ENCODE data around the gene ANGPT4.

The ANGPT4 gene

GRCh38 chr20:916125-916799 lies at the start of gene ANGPT4:
Gene ANGPT4, minus strand, starts transcription at chr20:916334. Its CDS starts 120 bp downstream, at chr20:916214.
- no peak for DNase-seq

GRCh38 chr20:963795-964194 lies 47.7 kb upstream of the ANGPT4 start:
- no peak for DNase-seq

GRCh38 chr20:962683-963082 lies 46.5 kb upstream of the ANGPT4 start:
- DNase-seq: no peak

GRCh38 chr20:962223-962622 lies 46.1 kb upstream of the ANGPT4 start:
- no peak for DNase-seq

GRCh38 chr20:961768-962167 lies 45.6 kb upstream of the ANGPT4 start:
- no peak for DNase-seq

- no peak for DNase-seq
These were observed 44.0 kb upstream of the ANGPT4 start for GRCh38 chr20:959996-960615.

GRCh38 chr20:958936-959815 lies 43.0 kb upstream of the ANGPT4 start:
- DNase-seq: no peak

- no peak for DNase-seq
These were observed 41.4 kb upstream of the ANGPT4 start for GRCh38 chr20:957544-957943.

GRCh38 chr20:956330-956951 lies 40.3 kb upstream of the ANGPT4 start:
- DNase-seq: peak; percentile 40

GRCh38 chr20:955656-956055 lies 39.5 kb upstream of the ANGPT4 start:
- no peak for DNase-seq

- no peak for DNase-seq
These were observed 39.0 kb upstream of the ANGPT4 start for GRCh38 chr20:955111-955510.

- peak; percentile 2 for DNase-seq
These were observed 37.6 kb upstream of the ANGPT4 start for GRCh38 chr20:953742-954141.

GRCh38 chr20:952196-952795 lies 36.2 kb upstream of the ANGPT4 start:
- DNase-seq: no peak

- no peak for DNase-seq
These were observed 35.4 kb upstream of the ANGPT4 start for GRCh38 chr20:951384-952169.

GRCh38 chr20:949717-950116 lies 33.6 kb upstream of the ANGPT4 start:
- no peak for DNase-seq

GRCh38 chr20:946826-947225 lies 30.7 kb upstream of the ANGPT4 start:
- DNase-seq: no peak

GRCh38 chr20:945841-946240 lies 29.7 kb upstream of the ANGPT4 start:
- DNase-seq: no peak

GRCh38 chr20:944774-945410 lies 28.8 kb upstream of the ANGPT4 start:
- no peak for DNase-seq

GRCh38 chr20:944148-944547 lies 28.0 kb upstream of the ANGPT4 start:
- DNase-seq: no peak

GRCh38 chr20:942611-943010 lies 26.5 kb upstream of the ANGPT4 start:
- DNase-seq: no peak

- no peak for DNase-seq
These were observed 24.8 kb upstream of the ANGPT4 start for GRCh38 chr20:940926-941325.

GRCh38 chr20:939606-940005 lies 23.5 kb upstream of the ANGPT4 start:
- DNase-seq: no peak
